Measurements from ENCODE around the gene ENTPD2. TPM values are rescaled to one million over a fixed set of nuclear protein-coding genes. Genes with fewer than 3 reads are reported as not detected.

ENTPD2 gene
- total and polyA plus RNA-seq, 2 donors (not counting 1 experiment from before 2014, with no cell fraction given) = not detected

DNA sequence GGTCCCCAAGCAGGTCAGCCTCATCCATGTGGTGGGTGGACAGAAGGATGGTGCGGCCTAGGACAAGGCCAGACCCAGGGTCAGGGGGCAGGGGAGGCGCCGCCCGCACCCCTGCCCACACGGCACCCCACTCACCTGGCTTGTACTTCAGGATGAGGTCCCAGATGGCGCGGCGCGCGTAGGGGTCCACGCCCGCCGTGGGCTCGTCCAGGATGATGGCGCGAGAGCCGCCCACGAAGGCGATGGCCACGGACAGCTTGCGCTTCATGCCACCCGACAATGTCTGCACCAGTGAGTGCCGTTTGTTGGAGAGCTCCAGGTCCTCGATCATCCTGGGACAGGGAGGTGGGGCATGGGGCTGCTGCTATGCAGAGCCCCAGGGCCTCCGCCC lies 38.3 kb downstream of the ENTPD2 start:
- Histone ChIP-seq H3K79me2 (ENCODE audit: control insufficient read depth, insufficient read depth, low read length) (no peaks in the 10 kb centered on the region), H3K4me1 (ENCODE audit: control insufficient read depth in 2 of 2, insufficient read depth in 2 of 2, low read length in 2 of 2) (no peaks in the 10 kb centered on the region), H4K20me1 (ENCODE audit: control insufficient read depth, insufficient read depth, low read length, poor library complexity, severe bottlenecking) (no peaks in the 10 kb centered on the region), H3K9ac (ENCODE audit: low read length) (no peak overlapping the region), H3K27me3 (replicated peaks in 1 of 4; ENCODE audit: control extremely low read depth in 1 of 4, control insufficient read depth in 3 of 4, insufficient read depth in 4 of 4, low read length in 3 of 4) (no peaks in the 10 kb centered on the region), H2AFZ (ENCODE audit: insufficient read depth, low read depth, low read length, poor library complexity, severe bottlenecking) (no peak overlapping the region), H3K27ac (ENCODE audit: low read length in 2 of 2) (no peak overlapping the region), H3K9me3 (ENCODE audit: control extremely low read depth in 1 of 3, control insufficient read depth in 2 of 3, insufficient read depth in 1 of 3, low read length in 2 of 3) (no peaks in the 10 kb centered on the region), H3K36me3 (replicated peaks in 1 of 2; ENCODE audit: control extremely low read depth in 1 of 2, control insufficient read depth in 1 of 2, extremely low read depth in 1 of 2, insufficient read depth in 2 of 2, low read length in 1 of 2) (peaks cover 1 to 5% of the 10 kb centered on the region in 2 experiments), H3K4me3 (ENCODE audit: control extremely low read depth in 1 of 5, extremely low read depth in 1 of 5, insufficient read depth in 1 of 5, low read depth in 2 of 5, low read length in 4 of 5) (no peak overlapping the region), H3K4me2 (replicated peaks; ENCODE audit: low read depth, low read length, poor library complexity, severe bottlenecking) (no peak overlapping the region)
- TF ChIP-seq CTCF (IDR thresholded peaks at IDR 0.05) (no peak), EZH2 (IDR thresholded peaks at IDR 0.05; ENCODE audit: borderline replicate concordance, insufficient read depth, low read depth, low read length, poor library complexity, severe bottlenecking) (no peak)
- WGBS (ENCODE audit: insufficient coverage) = 100% methylated on average over 17 of the region's 25 CpGs
- ChIA-PET POLR2A (no interaction called here), CTCF (no interaction called here)
- Mint-ChIP-seq H3K27me3 (no peaks in the 10 kb centered on the region), H3K9me3 (ENCODE audit: insufficient read depth) (no peaks in the 10 kb centered on the region), H3K27ac (no peak overlapping the region), H3K4me1 (no peaks in the 10 kb centered on the region), H3K4me3 (no peak overlapping the region)
- DNase-seq (no peak), ATAC-seq (ENCODE audit: low read depth) (no peak)
- intact Hi-C loops (cut with micrococcal nuclease) = no loop called here

DNA sequence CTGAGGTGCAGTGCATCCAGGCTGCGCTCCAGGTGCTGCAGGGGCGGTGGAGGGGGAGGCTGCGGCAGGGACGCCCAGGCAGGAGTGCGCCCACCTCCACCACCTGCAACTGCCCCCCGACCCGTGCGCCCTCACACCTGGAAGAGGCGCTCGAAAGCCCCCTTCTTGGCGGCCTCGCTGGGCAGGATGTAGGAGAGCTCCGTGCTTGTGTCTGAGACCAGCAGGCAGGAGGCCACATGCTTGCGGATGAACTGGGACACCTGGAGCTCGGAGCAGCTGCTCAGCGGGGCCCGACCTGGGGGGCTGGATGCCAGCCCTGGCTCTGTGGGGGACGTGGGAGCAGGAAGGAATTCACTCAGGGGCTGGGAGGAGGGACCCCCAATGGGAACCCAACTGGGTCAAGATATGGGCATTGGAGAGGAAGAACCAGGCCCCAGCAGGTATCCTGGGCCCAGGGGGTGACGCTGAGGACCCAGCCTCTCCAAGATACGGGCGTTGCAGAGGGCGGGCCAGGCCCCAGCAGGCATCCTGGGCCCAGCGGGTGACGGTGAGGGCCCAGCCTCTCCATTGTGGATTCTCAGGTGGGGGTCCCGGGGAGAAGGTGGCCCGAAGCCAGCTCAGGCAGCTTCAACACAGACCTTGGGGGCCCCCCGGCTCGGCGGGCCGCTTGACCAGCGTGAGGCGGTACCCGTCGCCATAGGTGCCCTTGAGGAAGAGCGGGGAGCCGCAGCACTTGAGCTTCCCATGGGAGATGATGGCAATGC lies 38.9 kb downstream of the ENTPD2 start:
- Histone ChIP-seq H3K4me2 (replicated peaks; ENCODE audit: low read depth, low read length, poor library complexity, severe bottlenecking) (no peak overlapping the region), H3K9me3 (ENCODE audit: control extremely low read depth in 1 of 3, control insufficient read depth in 2 of 3, insufficient read depth in 1 of 3, low read length in 2 of 3) (no peaks in the 10 kb centered on the region), H3K27me3 (replicated peaks in 1 of 4; ENCODE audit: control extremely low read depth in 1 of 4, control insufficient read depth in 3 of 4, insufficient read depth in 4 of 4, low read length in 3 of 4) (no peaks in the 10 kb centered on the region), H3K4me1 (ENCODE audit: control insufficient read depth in 2 of 2, insufficient read depth in 2 of 2, low read length in 2 of 2) (no peaks in the 10 kb centered on the region), H3K36me3 (replicated peaks in 1 of 2; ENCODE audit: control extremely low read depth in 1 of 2, control insufficient read depth in 1 of 2, extremely low read depth in 1 of 2, insufficient read depth in 2 of 2, low read length in 1 of 2) (peaks cover 1 to 5% of the 10 kb centered on the region in 2 experiments), H3K27ac (ENCODE audit: low read length in 2 of 2) (no peak overlapping the region), H2AFZ (ENCODE audit: insufficient read depth, low read depth, low read length, poor library complexity, severe bottlenecking) (no peak overlapping the region), H3K79me2 (ENCODE audit: control insufficient read depth, insufficient read depth, low read length) (no peaks in the 10 kb centered on the region), H3K9ac (ENCODE audit: low read length) (no peak overlapping the region), H4K20me1 (ENCODE audit: control insufficient read depth, insufficient read depth, low read length, poor library complexity, severe bottlenecking) (no peaks in the 10 kb centered on the region), H3K4me3 (ENCODE audit: control extremely low read depth in 1 of 5, extremely low read depth in 1 of 5, insufficient read depth in 1 of 5, low read depth in 2 of 5, low read length in 4 of 5) (no peak overlapping the region)
- DNase-seq (no peak), ATAC-seq (ENCODE audit: low read depth) (no peak)
- H3K4me1 Mint-ChIP-seq = no peaks in the 10 kb centered on the region
- CTCF ChIA-PET = interaction anchor here (1.2 kb wide), 1 partner anchor 20 kb away, joined by 3 read pairs; no protein-coding TSS in a partner anchor
- 98% methylated on average over 31 of the region's 36 CpGs for WGBS (ENCODE audit: insufficient coverage)
- H3K27me3 Mint-ChIP-seq = no peaks in the 10 kb centered on the region
- POLR2A ChIA-PET = no interaction called here
- no peak overlapping the region for H3K4me3 Mint-ChIP-seq
- TF ChIP-seq CTCF (IDR thresholded peaks at IDR 0.05) = no peak
- TF ChIP-seq EZH2 (IDR thresholded peaks at IDR 0.05; ENCODE audit: borderline replicate concordance, insufficient read depth, low read depth, low read length, poor library complexity, severe bottlenecking) = no peak
- no peaks in the 10 kb centered on the region for H3K9me3 Mint-ChIP-seq (ENCODE audit: insufficient read depth)
- intact Hi-C loops (cut with micrococcal nuclease) = no loop called here
- H3K27ac Mint-ChIP-seq = no peak overlapping the region
